Erythroblast (primary cell): Measurements from ENCODE around the gene D2HGDH.

Source experiments
- DNase-seq, 2 experiments: peaks; one replicate each; lab custom pipeline; 2025; lab: John Stamatoyannopoulos, UW
- GATA1 ChIP-seq: IDR thresholded peaks from 2 replicates; pipeline ENCODE4 v1.6.1; 2011; ENCODE audit warnings: low read depth, mild to moderate bottlenecking, control low read depth, low read length, moderate library complexity
- POLR2A ChIP-seq: IDR thresholded peaks from 2 replicates; pipeline ENCODE4 v1.6.1; 2011; ENCODE audit warnings: mild to moderate bottlenecking, low read length

D2HGDH gene

GRCh38 chr2:241734467-241735208, at the start of gene D2HGDH:
D2HGDH (plus strand) TSS chr2:241734630; CDS start chr2:241735225, 595 bp downstream.
- DNase-seq = peak; percentile 89 to 96
- TF ChIP-seq GATA1 (no peak), POLR2A (peak; percentile 49)

GRCh38 chr2:241686324-241686649, 48.1 kb upstream of the D2HGDH start:
- peak; percentile 65 to 74 for DNase-seq
- TF ChIP-seq POLR2A (no peak), GATA1 (no peak)

DNA sequence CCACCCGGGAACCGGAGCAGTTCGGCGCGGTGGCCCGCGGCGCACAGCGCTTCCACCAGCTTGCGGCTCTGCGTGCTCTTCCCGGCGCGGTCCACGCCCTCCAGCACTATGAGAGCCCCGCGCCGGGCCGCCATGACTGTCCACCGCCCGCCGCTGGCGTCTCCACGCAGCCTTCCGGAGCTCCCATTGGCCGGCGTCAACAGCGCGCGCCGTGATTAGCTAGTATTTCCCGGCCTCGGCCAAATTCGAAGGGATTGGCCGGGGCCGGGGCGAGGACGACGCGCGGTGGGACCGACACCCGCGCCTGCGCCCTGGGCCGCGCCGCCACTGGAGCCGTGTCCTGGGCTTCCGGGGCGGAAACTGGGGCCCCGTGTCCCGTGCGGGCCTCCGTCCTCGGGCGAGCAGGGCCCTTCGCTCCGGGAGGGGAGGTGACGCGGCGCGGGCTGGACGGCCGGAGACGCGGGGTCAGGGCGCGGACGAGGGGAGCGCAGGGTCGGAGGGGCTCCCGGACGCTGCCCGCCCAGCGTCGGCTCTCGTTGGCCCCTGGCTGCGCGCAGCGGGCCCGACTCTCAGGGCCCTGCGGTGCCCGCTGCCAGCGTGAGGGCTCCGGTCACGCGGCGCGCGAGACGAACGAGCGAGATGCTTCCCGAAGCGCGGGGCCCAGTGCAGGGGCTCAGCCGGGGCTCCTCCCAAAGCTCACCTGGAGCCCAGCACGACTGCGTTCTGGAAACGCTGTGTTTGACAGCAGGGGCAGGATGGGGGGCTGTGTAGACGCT, 47.6 kb upstream of the D2HGDH start, which contains the start of gene DTYMK:
Gene DTYMK (minus strand): TSS at position 166 of the 776 bp plus-strand sequence. CDS start 32 bp downstream, at position 134.
- peak; percentile 97 to 99 for DNase-seq
- no peak for TF ChIP-seq GATA1
- TF ChIP-seq POLR2A = peak; percentile 92

DNA sequence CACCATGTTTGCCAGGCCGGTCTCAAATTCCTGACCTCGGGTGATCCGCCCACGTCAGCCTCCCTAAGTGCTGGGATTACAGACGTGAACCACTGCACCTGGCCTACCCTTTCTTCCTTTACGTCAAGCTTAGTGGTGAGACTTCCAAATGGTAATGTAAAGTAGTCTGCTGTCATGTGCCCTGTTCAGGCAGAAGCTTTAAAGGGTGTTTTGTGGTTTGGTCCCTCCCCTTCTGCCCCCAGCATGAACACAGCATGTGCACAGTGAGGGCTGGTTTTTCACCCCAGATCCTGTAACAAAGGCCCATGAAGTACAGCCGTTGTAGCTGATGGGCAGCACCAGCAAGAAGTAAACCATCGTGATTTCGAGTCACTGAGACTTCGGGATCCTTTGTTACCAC, 45.1 kb upstream of the D2HGDH start:
- TF ChIP-seq POLR2A (no peak), GATA1 (no peak)
- DNase-seq = no peak

GRCh38 chr2:241690202-241690717, 44.2 kb upstream of the D2HGDH start:
- peak; percentile 44 for TF ChIP-seq POLR2A
- TF ChIP-seq GATA1 = no peak
- DNase-seq = no peak

DNA sequence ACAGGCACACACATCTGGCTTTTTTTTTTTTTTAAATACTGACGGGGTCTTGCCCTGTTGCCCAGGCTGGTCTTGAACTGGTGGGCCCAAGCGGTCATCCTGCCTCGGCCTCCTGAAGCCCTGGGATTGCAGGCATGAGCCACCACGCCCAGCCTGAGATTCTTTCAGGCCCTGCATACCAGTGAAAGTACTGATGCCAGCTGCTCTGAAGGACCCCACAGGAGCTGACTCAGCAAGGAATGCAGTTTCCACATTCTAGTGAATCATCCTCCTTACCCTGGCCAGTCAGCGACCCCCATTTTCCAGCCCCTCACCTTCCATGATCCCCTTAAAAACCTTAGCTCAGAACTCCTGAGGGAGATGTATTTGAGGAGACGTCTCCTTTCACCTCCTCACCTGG, 42.0 kb upstream of the D2HGDH start:
- TF ChIP-seq POLR2A = no peak
- TF ChIP-seq GATA1 = no peak
- DNase-seq = no peak

- TF ChIP-seq GATA1 (no peak), POLR2A (no peak)
- DNase-seq = no peak
Observed at GRCh38 chr2:241695651-241696050, 38.8 kb upstream of the D2HGDH start.

- DNase-seq = no peak
- TF ChIP-seq GATA1 = no peak
- no peak for TF ChIP-seq POLR2A
Observed at GRCh38 chr2:241701149-241701398, 33.4 kb upstream of the D2HGDH start.

DNA sequence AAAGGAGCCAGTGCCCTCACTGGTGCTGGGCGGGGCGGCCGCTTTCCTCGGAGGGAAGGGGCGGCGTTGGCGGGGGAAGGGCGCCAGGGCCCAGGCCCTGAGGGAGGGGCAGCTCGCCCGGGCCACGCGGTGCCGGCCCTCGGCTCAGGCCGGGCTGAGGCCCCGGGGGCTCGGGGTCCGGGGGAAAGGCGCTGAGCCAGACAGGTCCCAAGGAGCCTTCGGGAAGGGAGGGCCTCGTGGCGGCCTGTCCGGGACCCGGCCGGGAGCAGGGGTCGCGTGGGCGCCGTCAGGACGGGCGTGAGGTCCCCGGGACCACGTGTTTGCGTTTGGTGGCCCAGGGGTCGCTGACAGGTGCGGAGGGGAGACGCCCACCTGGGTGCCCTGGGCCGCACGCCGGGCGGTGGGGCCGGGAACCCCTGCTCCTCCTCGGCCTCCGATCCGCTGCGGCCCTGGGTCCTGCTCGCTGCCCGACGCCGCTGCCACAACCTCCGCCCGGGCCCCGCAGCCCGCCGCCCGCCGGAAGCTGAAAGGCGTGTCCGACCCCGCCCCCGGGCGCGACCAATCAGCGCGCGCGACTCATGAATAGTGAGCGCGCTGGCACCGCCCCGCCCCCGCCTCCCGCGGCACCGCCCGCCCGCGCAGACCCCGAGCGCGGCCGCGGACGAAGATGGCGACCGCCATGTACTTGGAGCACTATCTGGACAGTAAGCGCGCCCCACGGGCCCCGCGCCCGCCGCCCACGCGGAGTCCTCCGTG, 32.9 kb upstream of the D2HGDH start, which contains the start of gene ING5:
Gene ING5 (plus strand): TSS at position 641 of the 756 bp plus-strand sequence. CDS start 27 bp downstream, at position 668.
- peak; percentile 96 to 99 for DNase-seq

DNA sequence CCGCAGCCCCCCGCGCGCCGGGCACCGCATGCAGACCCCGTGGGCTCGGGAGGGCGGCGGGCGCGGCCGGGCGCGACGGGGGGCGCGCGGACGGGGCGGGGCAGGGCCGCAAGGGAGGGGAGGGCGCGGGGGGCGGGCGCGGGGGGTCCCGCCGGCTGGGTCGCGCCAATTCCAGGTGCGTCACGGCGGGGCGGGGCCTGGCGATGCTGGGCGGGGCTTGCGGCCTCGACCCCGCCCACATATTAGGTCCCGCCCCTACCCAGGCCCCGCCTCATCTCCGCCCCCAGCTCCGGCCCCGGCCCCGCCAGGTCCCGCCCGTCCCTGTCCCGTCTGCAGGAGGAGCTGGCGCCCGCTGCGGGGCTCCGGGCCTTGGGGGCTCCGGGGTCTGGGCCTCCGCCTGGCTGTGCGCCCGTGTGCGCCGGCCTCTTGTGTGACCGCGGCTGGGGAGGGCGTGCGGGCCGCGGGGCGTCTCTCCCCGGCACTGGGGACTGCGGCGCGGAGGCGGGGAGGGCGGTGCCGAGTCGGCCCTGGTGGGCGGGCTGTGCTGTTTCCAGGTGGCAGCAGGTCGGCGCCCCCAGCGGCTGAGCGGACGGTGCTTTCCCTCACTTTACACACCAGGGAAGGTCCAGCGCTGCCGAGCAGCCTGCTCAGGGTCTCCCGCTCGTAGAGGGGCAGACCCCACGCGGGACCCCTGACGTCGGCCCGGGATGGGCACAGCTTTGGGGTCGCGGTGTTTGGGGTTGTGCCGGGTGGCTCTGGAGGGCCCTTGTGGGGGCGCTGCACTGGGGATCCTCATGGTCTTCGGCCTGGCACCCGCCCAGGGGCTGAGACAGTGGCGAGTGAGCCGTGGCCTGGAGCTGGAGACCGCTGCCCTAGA, 32.0 kb upstream of the D2HGDH start:
- DNase-seq = peak; percentile 93 to 95
- TF ChIP-seq POLR2A = no peak

More for the DNA sequence above, 32.9 kb upstream of the D2HGDH start, which contains the start of gene ING5:
- TF ChIP-seq POLR2A (peak; percentile 90), GATA1 (no peak)

DNA sequence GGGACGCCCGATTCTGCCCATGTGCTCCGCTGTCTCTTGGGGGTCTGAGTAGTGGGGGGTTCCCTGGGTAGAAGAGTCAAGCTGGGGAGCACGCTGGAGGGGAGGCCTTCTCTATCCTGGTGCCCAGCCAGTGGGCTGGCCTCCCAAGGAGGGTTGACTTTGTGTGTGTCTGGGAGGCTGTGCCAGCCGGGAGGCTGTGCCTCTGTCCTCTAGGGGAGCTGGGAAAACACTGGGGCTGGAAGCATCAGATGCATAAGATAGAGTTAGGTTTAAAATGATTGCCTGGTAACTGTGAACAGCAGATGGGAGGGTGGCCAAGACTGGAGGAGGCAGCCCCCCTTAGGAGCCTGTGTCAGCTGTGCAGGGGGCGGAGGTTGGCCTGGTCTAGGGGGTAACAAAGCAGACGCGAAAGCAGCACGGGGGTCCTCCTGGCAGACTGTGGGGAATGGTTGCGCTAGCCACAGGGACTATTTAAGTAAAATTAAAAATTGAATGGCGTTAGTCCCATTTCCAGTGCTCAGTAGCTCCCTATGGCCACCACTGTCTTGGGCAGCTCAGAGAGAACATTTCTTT, 31.3 kb upstream of the D2HGDH start:
- DNase-seq = no peak

GRCh38 chr2:241706537-241706936, 27.9 kb upstream of the D2HGDH start:
- DNase-seq = peak; percentile 44 to 56
- TF ChIP-seq GATA1 (no peak), POLR2A (no peak)

More for the DNA sequence above, 31.3 kb upstream of the D2HGDH start:
- TF ChIP-seq POLR2A = no peak
